Measurements from ENCODE around the gene PRKN.

- TF ChIP-seq, protein P1, sequence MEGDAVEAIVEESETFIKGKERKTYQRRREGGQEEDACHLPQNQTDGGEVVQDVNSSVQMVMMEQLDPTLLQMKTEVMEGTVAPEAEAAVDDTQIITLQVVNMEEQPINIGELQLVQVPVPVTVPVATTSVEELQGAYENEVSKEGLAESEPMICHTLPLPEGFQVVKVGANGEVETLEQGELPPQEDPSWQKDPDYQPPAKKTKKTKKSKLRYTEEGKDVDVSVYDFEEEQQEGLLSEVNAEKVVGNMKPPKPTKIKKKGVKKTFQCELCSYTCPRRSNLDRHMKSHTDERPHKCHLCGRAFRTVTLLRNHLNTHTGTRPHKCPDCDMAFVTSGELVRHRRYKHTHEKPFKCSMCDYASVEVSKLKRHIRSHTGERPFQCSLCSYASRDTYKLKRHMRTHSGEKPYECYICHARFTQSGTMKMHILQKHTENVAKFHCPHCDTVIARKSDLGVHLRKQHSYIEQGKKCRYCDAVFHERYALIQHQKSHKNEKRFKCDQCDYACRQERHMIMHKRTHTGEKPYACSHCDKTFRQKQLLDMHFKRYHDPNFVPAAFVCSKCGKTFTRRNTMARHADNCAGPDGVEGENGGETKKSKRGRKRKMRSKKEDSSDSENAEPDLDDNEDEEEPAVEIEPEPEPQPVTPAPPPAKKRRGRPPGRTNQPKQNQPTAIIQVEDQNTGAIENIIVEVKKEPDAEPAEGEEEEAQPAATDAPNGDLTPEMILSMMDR (IDR thresholded peaks at IDR 0.05): peak; percentile 41
- TF ChIP-seq, protein P2, sequence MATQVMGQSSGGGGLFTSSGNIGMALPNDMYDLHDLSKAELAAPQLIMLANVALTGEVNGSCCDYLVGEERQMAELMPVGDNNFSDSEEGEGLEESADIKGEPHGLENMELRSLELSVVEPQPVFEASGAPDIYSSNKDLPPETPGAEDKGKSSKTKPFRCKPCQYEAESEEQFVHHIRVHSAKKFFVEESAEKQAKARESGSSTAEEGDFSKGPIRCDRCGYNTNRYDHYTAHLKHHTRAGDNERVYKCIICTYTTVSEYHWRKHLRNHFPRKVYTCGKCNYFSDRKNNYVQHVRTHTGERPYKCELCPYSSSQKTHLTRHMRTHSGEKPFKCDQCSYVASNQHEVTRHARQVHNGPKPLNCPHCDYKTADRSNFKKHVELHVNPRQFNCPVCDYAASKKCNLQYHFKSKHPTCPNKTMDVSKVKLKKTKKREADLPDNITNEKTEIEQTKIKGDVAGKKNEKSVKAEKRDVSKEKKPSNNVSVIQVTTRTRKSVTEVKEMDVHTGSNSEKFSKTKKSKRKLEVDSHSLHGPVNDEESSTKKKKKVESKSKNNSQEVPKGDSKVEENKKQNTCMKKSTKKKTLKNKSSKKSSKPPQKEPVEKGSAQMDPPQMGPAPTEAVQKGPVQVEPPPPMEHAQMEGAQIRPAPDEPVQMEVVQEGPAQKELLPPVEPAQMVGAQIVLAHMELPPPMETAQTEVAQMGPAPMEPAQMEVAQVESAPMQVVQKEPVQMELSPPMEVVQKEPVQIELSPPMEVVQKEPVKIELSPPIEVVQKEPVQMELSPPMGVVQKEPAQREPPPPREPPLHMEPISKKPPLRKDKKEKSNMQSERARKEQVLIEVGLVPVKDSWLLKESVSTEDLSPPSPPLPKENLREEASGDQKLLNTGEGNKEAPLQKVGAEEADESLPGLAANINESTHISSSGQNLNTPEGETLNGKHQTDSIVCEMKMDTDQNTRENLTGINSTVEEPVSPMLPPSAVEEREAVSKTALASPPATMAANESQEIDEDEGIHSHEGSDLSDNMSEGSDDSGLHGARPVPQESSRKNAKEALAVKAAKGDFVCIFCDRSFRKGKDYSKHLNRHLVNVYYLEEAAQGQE (IDR thresholded peaks at IDR 0.05; ENCODE audit: insufficient read depth in 1 of 2, low read depth in 2 of 2, low read length in 1 of 2): no peak
Observed at GRCh38 chr6:162442687-162443086, 284.9 kb downstream of the PRKN start.
